ENCODE results near the gene SAMD13.

Gene SAMD13

GRCh38 chr1:84330125-84330984 is 28.8 kb downstream of the SAMD13 start:
- TF ChIP-seq CTCF (IDR thresholded peaks at IDR 0.05) = no peak
- no peak overlapping the region for H3K27ac ChIP-seq
- no peak for DNase-seq (ENCODE audit: low spot score)
- H3K4me3 ChIP-seq = no peak overlapping the region

DNA sequence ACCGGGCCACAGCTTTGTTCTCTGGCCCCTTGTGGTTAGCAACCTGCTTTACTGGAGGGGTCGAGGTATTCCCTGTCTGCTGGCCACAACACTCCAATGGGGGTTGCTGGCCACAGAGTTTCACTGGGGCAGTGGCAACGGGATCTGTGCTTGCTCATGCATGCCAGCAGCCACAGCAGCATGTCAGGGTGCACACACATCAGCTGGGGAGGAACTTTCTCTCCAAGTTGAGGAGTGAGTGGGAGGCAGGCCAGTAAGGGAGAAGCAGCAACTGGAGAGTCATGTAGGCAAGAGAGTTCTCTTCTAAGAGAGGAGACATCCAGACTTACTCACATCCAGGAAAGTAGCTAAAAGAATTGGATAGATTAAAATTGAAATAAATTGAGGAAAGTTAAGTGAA is 38.0 kb downstream of the SAMD13 start:
- Histone ChIP-seq H3K4me3 (no peak overlapping the region), H3K27ac (no peak overlapping the region)
- no peak for DNase-seq (ENCODE audit: low spot score)
- TF ChIP-seq CTCF (IDR thresholded peaks at IDR 0.05) = no peak

GRCh38 chr1:84344286-84344685 is 42.8 kb downstream of the SAMD13 start:
- no peak overlapping the region for H3K4me3 ChIP-seq
- H3K27ac ChIP-seq = no peak overlapping the region
- DNase-seq (ENCODE audit: low spot score) = no peak
- TF ChIP-seq CTCF (IDR thresholded peaks at IDR 0.05) = no peak

GRCh38 chr1:84345220-84345619 is 43.7 kb downstream of the SAMD13 start:
- DNase-seq (ENCODE audit: low spot score) = no peak
- no peak for TF ChIP-seq CTCF (IDR thresholded peaks at IDR 0.05)
- no peak overlapping the region for H3K27ac ChIP-seq
- no peak overlapping the region for H3K4me3 ChIP-seq

DNA sequence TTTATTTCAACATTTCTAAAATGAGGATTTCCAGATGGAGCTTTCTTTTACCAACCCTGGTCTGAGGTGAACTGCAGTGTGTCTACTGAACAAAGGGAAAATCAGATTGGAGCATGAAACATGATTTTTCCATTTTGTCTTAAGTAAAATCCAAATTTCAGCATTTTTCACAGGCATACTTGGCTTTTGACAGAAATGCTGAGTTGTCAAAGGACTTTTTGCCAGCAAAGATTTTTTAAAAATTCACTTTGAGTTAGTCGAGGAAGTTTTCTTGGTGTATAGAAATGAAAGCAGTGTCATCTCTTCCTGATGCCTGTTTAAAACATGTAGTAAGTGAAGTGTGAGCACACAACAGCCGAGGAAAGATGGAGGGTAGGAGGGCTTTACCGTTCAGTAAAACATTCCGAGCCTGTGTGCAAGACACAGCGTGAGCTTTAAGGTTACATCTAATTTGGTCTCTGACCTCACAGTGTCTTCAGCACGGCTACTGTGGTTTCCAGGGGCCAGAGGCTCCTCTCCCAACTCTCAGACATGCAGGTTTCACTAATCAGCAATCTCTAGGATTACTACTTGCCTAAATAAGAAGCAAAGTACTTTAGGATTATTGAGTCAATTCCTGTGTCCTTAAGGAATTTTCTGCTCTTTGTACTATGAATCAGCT is 45.9 kb downstream of the SAMD13 start:
- H3K4me3 ChIP-seq = no peak overlapping the region
- DNase-seq (ENCODE audit: low spot score) = no peak
- TF ChIP-seq CTCF (IDR thresholded peaks at IDR 0.05) = no peak
- no peak overlapping the region for H3K27ac ChIP-seq

GRCh38 chr1:84347932-84348555 is 46.5 kb downstream of the SAMD13 start:
- no peak for TF ChIP-seq CTCF (IDR thresholded peaks at IDR 0.05)
- Histone ChIP-seq H3K4me3 (no peak overlapping the region), H3K27ac (no peak overlapping the region)
- no peak for DNase-seq (ENCODE audit: low spot score)
